Esophagus muscularis mucosa (tissue), 3 donors: ENCODE data around the gene RNGTT.

Experiments used
- POLR2A ChIP-seq: fragments of 450-650 bp; IDR thresholded peaks from one replicate; pipeline ENCODE4 v1.6.1; 2017; ENCODE audit warnings: antibody characterized with exemption, moderate library complexity, mild to moderate bottlenecking, low read depth
- POLR2AphosphoS5 ChIP-seq, 2 donors: sonication (generic); formaldehyde crosslinking; IDR thresholded peaks; one replicate each; pipeline ENCODE4 v1.6.1; 2017; ENCODE audit warnings: antibody characterized with exemption in 2 of 2
- TF ChIP-seq, protein P1 (sequence below), 3 experiments: fragments of 200-600 bp in 2 of 3; fragments of 450-650 bp in 1 of 3; sonication (generic) in 2 of 3; IDR thresholded peaks; one replicate each; pipeline ENCODE4 v1.5.1; 2017 to 2019; ENCODE audit warnings: antibody characterized with exemption in 3 of 3, mild to moderate bottlenecking in 2 of 3, moderate library complexity in 1 of 3

DNA sequence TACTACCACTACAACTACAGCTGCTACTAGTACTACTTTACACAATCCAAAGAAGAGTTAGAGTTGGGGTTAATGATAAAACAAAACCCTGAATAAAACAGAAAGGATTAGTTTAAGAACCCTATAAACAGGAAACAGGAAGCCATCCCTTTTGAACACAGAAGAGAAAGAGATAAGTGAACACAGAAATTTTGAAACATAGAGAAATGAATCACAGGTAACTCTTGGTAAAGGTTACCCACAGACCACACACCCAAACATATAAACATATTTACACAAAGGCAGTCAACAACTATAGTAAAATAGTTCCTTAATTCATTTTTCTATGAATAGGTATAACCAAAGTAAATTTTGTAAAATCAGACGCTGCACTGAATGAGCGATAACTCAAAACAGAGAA, 98.1 kb downstream of the RNGTT start:
- TF ChIP-seq, protein P1, sequence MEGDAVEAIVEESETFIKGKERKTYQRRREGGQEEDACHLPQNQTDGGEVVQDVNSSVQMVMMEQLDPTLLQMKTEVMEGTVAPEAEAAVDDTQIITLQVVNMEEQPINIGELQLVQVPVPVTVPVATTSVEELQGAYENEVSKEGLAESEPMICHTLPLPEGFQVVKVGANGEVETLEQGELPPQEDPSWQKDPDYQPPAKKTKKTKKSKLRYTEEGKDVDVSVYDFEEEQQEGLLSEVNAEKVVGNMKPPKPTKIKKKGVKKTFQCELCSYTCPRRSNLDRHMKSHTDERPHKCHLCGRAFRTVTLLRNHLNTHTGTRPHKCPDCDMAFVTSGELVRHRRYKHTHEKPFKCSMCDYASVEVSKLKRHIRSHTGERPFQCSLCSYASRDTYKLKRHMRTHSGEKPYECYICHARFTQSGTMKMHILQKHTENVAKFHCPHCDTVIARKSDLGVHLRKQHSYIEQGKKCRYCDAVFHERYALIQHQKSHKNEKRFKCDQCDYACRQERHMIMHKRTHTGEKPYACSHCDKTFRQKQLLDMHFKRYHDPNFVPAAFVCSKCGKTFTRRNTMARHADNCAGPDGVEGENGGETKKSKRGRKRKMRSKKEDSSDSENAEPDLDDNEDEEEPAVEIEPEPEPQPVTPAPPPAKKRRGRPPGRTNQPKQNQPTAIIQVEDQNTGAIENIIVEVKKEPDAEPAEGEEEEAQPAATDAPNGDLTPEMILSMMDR (IDR thresholded peaks at IDR 0.05), result no peak
- TF ChIP-seq POLR2AphosphoS5 (IDR thresholded peaks at IDR 0.05) (no peak), POLR2A (no peak)
